Epithelial cell of esophagus (primary cell): ENCODE results near the gene TSSC4.

Source experiments
- DNase-seq: peaks from one replicate; pipeline ENCODE4 v3.0.0; 2010; ENCODE audit warnings: low read depth
- H3K4me3 ChIP-seq: 2 replicates; pipeline ENCODE4 v1.5.1; 2011; ENCODE audit warnings: mild to moderate bottlenecking, low read length, control low read depth
- TF ChIP-seq, protein P1 (sequence below): IDR thresholded peaks from 2 replicates; pipeline ENCODE4 v1.5.1; 2011; ENCODE audit warnings: low read depth, mild to moderate bottlenecking, low read length, control low read depth, inconsistent platforms; ENCODE audit not compliant: insufficient read depth; ENCODE audit errors: missing control alignments

Gene TSSC4

GRCh38 chr11:2365571-2366210, 34.9 kb upstream of the TSSC4 start:
- H3K4me3 ChIP-seq, result no peak overlapping the region
- DNase-seq, result no peak
- TF ChIP-seq, protein P1, sequence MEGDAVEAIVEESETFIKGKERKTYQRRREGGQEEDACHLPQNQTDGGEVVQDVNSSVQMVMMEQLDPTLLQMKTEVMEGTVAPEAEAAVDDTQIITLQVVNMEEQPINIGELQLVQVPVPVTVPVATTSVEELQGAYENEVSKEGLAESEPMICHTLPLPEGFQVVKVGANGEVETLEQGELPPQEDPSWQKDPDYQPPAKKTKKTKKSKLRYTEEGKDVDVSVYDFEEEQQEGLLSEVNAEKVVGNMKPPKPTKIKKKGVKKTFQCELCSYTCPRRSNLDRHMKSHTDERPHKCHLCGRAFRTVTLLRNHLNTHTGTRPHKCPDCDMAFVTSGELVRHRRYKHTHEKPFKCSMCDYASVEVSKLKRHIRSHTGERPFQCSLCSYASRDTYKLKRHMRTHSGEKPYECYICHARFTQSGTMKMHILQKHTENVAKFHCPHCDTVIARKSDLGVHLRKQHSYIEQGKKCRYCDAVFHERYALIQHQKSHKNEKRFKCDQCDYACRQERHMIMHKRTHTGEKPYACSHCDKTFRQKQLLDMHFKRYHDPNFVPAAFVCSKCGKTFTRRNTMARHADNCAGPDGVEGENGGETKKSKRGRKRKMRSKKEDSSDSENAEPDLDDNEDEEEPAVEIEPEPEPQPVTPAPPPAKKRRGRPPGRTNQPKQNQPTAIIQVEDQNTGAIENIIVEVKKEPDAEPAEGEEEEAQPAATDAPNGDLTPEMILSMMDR, result no peak

DNA sequence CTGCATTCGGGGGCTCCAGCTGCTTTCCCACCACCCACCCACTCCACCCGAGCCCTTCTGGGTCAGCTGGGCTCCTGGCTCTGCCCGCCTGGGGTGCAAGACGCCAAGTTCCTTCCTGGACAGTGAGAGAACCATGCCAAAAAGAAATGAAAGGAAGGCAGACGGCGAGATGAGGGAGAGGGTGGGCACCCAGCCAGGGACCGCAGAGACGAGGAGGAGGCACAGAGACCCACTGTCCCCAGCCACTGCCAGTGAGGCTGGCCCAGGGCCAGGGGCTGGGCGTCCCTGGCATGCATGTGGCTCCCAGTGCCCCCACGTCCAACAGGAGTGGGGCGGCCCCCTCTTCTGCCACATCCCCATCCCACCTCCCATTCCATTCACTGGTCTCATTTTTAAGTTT, 34.3 kb upstream of the TSSC4 start:
- no peak for DNase-seq
- TF ChIP-seq, protein P1, result no peak
- no peak overlapping the region for H3K4me3 ChIP-seq

- H3K4me3 ChIP-seq, result no peak overlapping the region
- DNase-seq, result no peak
- TF ChIP-seq, protein P1, result no peak
These were observed 33.8 kb upstream of the TSSC4 start for GRCh38 chr11:2366733-2367132.

DNA sequence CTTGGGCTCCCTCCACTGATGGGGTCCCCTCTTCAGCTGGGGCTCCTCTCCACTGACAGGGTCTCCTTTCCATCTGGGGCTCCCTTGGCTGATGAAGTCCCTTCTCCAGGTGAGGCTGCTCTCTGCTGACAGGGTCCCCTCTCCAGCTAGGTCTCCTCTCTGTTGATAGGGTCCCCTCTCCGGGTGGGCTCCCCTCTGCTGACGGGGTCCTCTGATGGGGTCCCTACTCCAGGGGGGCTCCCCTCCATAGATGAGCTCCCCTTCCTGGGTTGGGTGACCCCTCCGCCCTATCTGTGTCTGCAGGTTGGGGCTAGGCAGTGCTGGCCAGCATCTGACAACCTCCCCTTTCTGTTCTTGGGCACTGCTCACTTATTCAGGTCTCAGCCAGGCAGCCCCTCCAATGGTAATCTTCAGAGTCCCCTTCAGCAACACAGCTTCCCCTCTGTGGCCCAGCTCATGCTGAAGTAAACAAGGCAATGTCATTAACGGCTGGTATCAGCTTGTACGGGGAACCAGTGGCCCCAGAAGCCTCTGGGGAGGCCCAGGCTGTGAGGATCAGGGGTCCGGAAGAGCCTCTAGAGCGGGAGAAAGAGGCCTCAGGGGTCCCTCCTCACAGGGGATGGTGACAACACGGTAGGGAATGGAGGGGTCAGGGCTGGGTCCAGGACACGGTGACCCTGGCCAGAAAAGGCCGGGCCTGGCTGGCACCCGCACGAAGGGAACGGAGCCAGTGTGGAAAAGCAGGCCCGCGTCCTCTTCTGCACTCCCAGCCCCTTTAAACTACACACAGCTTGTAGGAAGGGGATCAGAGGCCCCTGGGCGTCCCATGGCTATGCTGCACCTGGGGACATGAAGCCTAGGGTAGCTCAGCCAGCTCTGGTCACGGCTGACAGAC, 33.0 kb upstream of the TSSC4 start:
- H3K4me3 ChIP-seq, result no peak overlapping the region
- DNase-seq, result no peak
- TF ChIP-seq, protein P1, result no peak

DNA sequence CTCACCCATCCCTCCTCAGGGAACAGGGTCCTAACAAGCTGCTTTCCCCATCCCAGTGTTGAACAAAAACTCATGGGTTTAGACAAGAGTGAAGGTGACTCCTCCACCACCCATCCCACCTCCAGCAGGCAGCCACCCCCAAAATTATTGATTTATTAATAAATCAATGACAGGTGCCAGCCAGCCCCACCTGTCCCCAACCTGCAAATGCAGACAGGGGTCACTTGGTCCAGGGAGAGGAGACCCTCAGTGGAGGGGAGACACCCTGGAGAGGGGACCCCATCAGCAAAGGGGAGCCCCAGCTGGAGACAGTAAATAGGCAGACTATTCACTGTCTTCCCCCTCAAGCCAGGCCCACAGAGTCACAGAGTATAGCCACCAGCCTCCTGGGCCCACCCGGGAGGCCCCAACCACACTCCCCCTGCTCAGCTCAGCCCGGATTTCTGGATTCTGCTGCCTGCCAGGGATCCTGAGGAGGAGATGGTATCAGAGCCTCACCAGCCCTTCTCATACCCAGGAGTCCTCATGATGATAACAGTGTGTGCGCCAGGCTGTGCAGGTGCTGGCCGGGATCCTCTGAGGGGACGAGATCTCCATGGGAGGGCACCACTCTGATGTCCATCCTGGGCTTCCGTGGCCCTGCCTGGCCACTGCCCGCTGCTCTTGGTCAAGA, 32.2 kb upstream of the TSSC4 start:
- no peak for DNase-seq
- no peak overlapping the region for H3K4me3 ChIP-seq
- TF ChIP-seq, protein P1, result no peak

DNA sequence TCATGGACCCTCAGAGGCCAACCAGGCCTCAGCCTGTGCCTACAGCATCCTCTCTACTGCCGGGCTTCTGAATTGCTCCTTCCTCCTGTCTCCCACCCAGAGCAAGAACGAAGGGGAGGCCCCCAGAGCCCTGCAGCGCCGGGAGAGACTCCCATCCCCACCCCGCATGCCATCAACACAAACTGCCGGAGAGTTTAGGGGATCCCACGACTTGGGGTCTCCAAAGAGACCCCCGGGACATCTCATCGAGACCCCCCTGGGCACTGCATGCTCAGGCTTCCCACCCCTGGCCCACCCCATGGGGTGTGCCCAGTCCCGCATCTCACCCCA, 31.7 kb upstream of the TSSC4 start:
- H3K4me3 ChIP-seq, result no peak overlapping the region
- TF ChIP-seq, protein P1, result no peak
- DNase-seq, result no peak
